Common myeloid progenitor, CD34-positive (primary cell): Measurements from ENCODE around the gene C5orf24.

Experiments
- CTCF ChIA-PET: fragments of 350-600 bp; sonication (Branson Sonifier 250); formaldehyde crosslinking; loops from one replicate; lab custom pipeline; 2021; ENCODE audit warnings: antibody characterized with exemption; lab: Charles Lee
- POLR2A ChIA-PET: fragments of 350-600 bp; sonication (Branson Sonifier 250); formaldehyde crosslinking; loops from one replicate; lab custom pipeline; 2021; ENCODE audit warnings: antibody characterized with exemption; lab: Charles Lee
- DNase-seq, 3 donors: peaks; one replicate each; pipeline versions ENCODE4 v3.0.0 to v3.0.0-alpha.2; 2013
- H3K27ac ChIP-seq, 2 experiments: 1 replicate in 1 of 2; 2 replicates in 1 of 2; pipeline ENCODE4 v1.7.0; 2013; ENCODE audit warnings: inconsistent platforms in 2 of 2, low read length in 2 of 2, mild to moderate bottlenecking in 2 of 2, low read depth in 1 of 2, moderate library complexity in 1 of 2; ENCODE audit not compliant: severe bottlenecking in 2 of 2, insufficient read depth in 1 of 2, poor library complexity in 1 of 2
- H3K27me3 ChIP-seq, 5 experiments: replicated peaks in 2 of 5; 1 replicate in 3 of 5; 2 replicates in 2 of 5; pipeline versions ENCODE4 v1.6.1 to v1.7.0; 2013; ENCODE audit warnings: low read length in 4 of 5, mild to moderate bottlenecking in 2 of 5, moderate library complexity in 2 of 5, inconsistent platforms in 1 of 5; ENCODE audit not compliant: insufficient read depth in 5 of 5, control insufficient read depth in 4 of 5
- H3K36me3 ChIP-seq, 4 experiments: 1 replicate in 2 of 4; 2 replicates in 2 of 4; pipeline versions ENCODE4 v1.6.1 to v1.7.0; 2013; ENCODE audit warnings: low read length in 3 of 4, control low read depth in 1 of 4, mild to moderate bottlenecking in 1 of 4; ENCODE audit not compliant: control insufficient read depth in 4 of 4, insufficient read depth in 4 of 4
- H3K4me1 ChIP-seq, 4 experiments: 1 replicate in 3 of 4; 2 replicates in 1 of 4; pipeline versions ENCODE4 v1.6.1 to v1.7.1; 2013; ENCODE audit warnings: low read length in 3 of 4, mild to moderate bottlenecking in 3 of 4, control low read depth in 1 of 4, inconsistent platforms in 1 of 4, moderate library complexity in 1 of 4; ENCODE audit not compliant: control insufficient read depth in 4 of 4, insufficient read depth in 4 of 4; ENCODE audit errors: control extremely low read depth in 1 of 4
- H3K4me3 ChIP-seq, 7 experiments: 1 replicate in 4 of 7; 2 replicates in 3 of 7; pipeline versions ENCODE4 v1.5.1 to v1.7.0; 2013; ENCODE audit warnings: mild to moderate bottlenecking in 7 of 7, low read length in 6 of 7, moderate library complexity in 6 of 7, inconsistent platforms in 2 of 7, low read depth in 2 of 7, control low read depth in 1 of 7; ENCODE audit not compliant: insufficient read depth in 4 of 7, control insufficient read depth in 1 of 7; ENCODE audit errors: extremely low read depth in 1 of 7
- H3K9me3 ChIP-seq, 5 experiments: 1 replicate in 4 of 5; 2 replicates in 1 of 5; pipeline versions ENCODE4 v1.6.1 to v1.7.1; 2013; ENCODE audit warnings: low read length in 4 of 5, mild to moderate bottlenecking in 2 of 5, inconsistent platforms in 1 of 5, low read depth in 1 of 5, moderate library complexity in 1 of 5; ENCODE audit not compliant: control insufficient read depth in 4 of 5, insufficient read depth in 2 of 5; ENCODE audit errors: control extremely low read depth in 1 of 5
- WGBS: methylation state at CpG from one replicate; pipeline ENCODE4 v1.1.5; 2013; ENCODE audit not compliant: insufficient coverage; 5-methylcytosine and 5-hydroxymethylcytosine counted together

Gene C5orf24

DNA sequence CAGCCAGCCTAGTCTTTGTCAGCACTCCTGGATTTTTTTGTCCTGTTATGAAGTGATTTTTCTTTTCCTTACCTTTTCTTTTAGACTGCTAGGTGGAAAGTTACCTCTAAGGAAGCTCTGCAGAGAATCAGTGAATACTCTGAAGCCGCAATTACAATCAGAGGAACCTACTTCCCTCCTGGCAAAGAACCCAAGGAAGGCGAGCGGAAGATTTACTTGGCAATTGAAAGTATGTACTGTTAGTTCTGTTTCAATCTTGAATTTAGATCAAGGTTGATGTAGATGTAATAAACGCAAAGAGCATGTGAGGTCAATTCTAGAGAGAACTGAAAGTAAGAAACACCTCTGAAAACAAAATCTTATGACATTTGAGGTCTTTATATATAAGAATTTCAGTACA, 27.0 kb upstream of the C5orf24 start:
- POLR2A ChIA-PET = no interaction called here
- H3K4me1 ChIP-seq = peaks cover 0 to 10% (median 7%) of the 10 kb centered on the region in 4 experiments
- H3K9me3 ChIP-seq = no peaks in the 10 kb centered on the region
- peaks cover 17 to 68% (median 52%) of the 10 kb centered on the region in 4 experiments for H3K36me3 ChIP-seq
- no peak overlapping the region for H3K27ac ChIP-seq
- no peak for DNase-seq
- H3K27me3 ChIP-seq = peaks cover 0 to 2% (median 0%) of the 10 kb centered on the region in 5 experiments
- no peak overlapping the region for H3K4me3 ChIP-seq
- CTCF ChIA-PET = no interaction called here
- 100% methylated on average over 1 of the region's 4 CpGs for WGBS

DNA sequence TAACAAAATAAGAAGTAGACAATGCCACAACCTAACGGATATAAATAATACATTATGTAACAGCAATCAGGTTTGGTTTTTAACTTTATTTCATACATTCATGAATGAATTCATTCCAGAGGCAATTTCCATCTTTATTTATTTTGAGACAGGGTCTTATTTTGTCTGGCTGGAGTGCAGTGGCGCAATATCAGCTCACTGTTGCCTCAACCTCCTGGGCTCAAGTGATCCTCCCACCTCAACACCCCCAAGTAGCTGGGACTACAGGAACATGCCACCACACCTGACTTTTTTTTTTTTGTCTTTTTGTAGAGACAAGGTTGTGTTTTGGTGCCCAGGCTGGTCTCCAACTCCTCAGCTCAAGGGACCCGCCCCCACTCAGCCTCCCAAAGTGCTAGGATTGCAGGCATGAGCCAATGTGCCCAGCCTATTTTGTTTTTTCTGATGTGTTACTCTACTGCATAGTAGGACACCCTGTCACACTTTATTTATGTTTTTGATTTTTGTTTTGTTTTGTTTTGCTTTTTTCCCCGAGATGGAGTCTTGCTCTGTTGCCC, 26.3 kb upstream of the C5orf24 start:
- Histone ChIP-seq H3K4me3 (no peak overlapping the region), H3K36me3 (peaks cover 17 to 69% (median 51%) of the 10 kb centered on the region in 4 experiments), H3K27me3 (peaks cover 0 to 2% (median 0%) of the 10 kb centered on the region in 5 experiments), H3K9me3 (no peaks in the 10 kb centered on the region), H3K27ac (no peak overlapping the region), H3K4me1 (peaks cover 0 to 3% (median 2%) of the 10 kb centered on the region in 4 experiments)
- POLR2A ChIA-PET = no interaction called here
- WGBS = 86% methylated on average over 1 of the region's 4 CpGs
- CTCF ChIA-PET = no interaction called here
- no peak for DNase-seq

DNA sequence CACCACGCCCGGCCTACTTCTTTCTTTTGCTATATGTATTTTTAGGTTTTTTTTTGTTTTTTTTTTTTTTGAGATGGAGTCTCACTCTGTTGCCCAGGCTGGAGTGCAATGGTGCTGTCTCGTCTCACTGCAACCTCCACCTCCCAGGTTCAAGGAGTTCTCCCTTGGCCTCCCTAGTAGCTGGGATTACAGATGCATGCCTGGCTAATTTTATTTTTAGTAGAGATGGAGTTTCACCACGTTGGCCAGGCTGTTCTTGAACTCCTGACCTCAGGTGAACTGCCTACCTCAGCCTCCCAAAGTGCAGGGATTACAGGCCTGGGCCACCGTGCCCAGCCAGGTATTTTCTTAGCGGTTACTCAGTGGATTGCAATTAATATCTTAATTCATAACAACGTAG, 23.9 kb upstream of the C5orf24 start:
- 93% methylated on average over 3 of the region's 7 CpGs for WGBS

DNA sequence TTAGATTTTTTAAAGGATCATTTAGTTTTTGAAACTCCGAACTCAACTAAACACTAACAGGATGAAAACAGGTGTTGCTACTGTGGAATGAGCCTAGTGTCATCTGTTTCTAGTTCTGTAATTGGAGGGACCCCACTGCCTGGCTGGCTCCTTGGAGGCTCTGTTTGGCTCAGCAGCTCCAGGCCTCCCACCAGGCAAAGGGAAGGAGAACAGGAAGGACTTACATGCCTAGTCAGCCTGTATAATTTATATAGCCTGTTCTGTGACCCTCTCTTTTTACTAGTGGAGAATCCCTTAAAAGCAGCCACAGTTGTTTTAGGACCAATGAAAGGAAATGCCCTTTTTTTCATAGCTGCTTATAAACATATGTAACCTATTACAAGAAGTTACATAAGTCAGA, 21.1 kb upstream of the C5orf24 start:
- no peak overlapping the region for H3K4me3 ChIP-seq
- H3K27ac ChIP-seq = no peak overlapping the region
- ChIA-PET CTCF (interaction anchor here (0.9 to 2.8 kb wide), 5 partner anchors 10 to 40 kb away, joined by 3 to 9 read pairs (median 3); no protein-coding TSS in a partner anchor), POLR2A (interaction anchor here (1.5 kb wide), 1 partner anchor 21 kb away, joined by 3 read pairs; the partner anchor contains the start of gene C5orf24)
- no peak for DNase-seq
- H3K27me3 ChIP-seq = no peaks in the 10 kb centered on the region
- H3K9me3 ChIP-seq = no peaks in the 10 kb centered on the region
- H3K36me3 ChIP-seq = peaks cover 18 to 60% (median 43%) of the 10 kb centered on the region in 4 experiments
- 100% methylated on average over 1 of the region's 1 CpG for WGBS
- peaks cover 0 to 8% (median 0%) of the 10 kb centered on the region in 4 experiments for H3K4me1 ChIP-seq

More for the DNA sequence above, 23.9 kb upstream of the C5orf24 start:
- H3K27me3 ChIP-seq = no peaks in the 10 kb centered on the region
- H3K4me3 ChIP-seq = no peak overlapping the region
- H3K4me1 ChIP-seq = peaks cover 0 to 8% (median 0%) of the 10 kb centered on the region in 4 experiments
- peaks cover 18 to 67% (median 49%) of the 10 kb centered on the region in 4 experiments for H3K36me3 ChIP-seq
- ChIA-PET POLR2A (no interaction called here), CTCF (no interaction called here)
- no peak overlapping the region for H3K27ac ChIP-seq
- no peaks in the 10 kb centered on the region for H3K9me3 ChIP-seq
- no peak for DNase-seq

DNA sequence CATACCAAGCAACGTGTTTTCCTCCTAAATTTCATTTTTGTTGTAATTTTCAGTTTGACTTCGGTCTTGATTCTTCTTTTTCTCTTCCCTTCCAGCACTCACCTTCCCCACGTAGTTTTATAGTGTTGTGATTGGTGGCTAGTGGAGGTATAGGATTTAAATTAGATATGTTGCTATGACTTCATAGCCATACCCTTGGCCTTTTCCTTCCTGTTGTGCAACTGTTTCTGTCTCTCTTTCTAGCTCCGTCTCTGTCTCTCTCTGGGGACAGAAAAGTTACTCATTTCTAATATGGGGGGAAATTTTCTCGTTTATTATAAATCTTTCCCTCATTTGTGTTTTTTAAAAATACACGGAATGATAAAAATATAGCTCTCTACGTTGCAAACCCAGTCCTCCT, 20.6 kb upstream of the C5orf24 start:
- Histone ChIP-seq H3K27ac (no peak overlapping the region), H3K36me3 (peaks cover 16 to 56% (median 41%) of the 10 kb centered on the region in 4 experiments), H3K27me3 (no peaks in the 10 kb centered on the region), H3K4me3 (no peak overlapping the region), H3K9me3 (no peaks in the 10 kb centered on the region), H3K4me1 (peaks cover 0 to 8% (median 0%) of the 10 kb centered on the region in 4 experiments)
- 100% methylated on average over 1 of the region's 7 CpGs for WGBS
- ChIA-PET CTCF (interaction anchor here (0.9 to 2.8 kb wide), 6 partner anchors 10 to 40 kb away, joined by 3 to 9 read pairs (median 3); no protein-coding TSS in a partner anchor), POLR2A (interaction anchor here (1.5 kb wide), 1 partner anchor 20 kb away, joined by 3 read pairs; the partner anchor contains the start of gene C5orf24)
- no peak for DNase-seq

DNA sequence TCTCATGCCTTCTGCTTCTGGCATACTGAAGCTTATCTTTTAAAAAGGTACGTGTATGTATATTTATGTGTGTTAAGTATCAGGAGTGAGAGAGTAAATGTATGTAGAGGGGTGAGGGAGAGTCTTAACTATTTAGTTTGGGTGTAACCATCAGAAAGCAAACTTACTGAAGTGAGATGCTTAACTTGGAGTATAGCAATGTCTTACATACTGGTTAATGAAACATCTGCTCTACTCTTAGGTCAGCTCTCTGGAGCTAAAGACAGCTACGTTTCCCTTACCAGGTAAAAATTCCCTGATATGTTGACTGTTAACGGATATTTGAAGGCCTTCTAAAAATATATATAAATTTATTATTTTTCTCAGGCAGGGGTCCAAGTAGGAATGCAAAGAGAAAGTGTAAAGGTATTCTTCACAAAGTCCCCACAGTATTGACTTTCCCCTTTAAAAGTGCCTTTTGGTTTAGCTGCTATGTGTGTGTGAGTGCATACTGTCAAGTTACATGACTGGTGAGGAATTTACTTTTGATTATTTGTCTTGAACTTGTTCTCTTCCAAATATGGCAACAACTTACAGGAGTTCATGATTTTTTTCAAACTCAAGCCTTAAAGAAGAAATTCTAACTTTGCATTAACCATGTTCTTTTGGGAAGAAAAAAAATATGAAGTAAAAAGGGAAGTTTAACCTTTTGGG, 12.3 kb upstream of the C5orf24 start:
- WGBS = 100% methylated on average over 1 of the region's 3 CpGs
- H3K4me3 ChIP-seq = no peak overlapping the region
- DNase-seq = no peak
- peaks cover 2 to 31% (median 7%) of the 10 kb centered on the region in 4 experiments for H3K36me3 ChIP-seq
- H3K27me3 ChIP-seq = no peaks in the 10 kb centered on the region
- H3K27ac ChIP-seq = no peak overlapping the region
- no peaks in the 10 kb centered on the region for H3K4me1 ChIP-seq
- no peaks in the 10 kb centered on the region for H3K9me3 ChIP-seq
- ChIA-PET POLR2A (no interaction called here), CTCF (interaction anchor here (1.2 to 1.7 kb wide), 3 partner anchors 10 to 94 kb away, joined by 3 to 6 read pairs (median 3); partner anchors contain the start of gene C5orf24)

DNA sequence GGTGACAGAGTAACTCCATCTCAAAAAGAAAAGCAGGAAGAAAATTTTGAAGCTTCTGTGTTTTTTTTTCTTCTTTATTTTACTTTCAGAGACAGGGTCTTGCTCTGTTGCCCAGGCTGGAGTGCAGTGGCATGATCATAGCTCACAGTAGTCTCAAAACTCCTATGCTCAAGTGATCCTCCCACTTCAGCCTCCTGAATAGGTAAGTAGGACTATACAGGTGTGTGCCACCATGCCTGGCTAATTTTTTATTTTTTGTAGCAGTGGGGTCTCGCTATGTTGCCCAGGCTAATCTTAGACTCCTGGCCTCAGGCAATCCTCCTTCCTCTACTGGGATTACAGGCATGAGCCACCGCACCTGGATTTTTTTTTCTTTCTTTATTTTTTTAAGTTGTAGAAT, 10.1 kb upstream of the C5orf24 start:
- CTCF ChIA-PET = interaction anchor here (2.4 kb wide), 1 partner anchor 10 kb away, joined by 9 read pairs; no protein-coding TSS in a partner anchor
- no peak overlapping the region for H3K27ac ChIP-seq
- H3K27me3 ChIP-seq = no peaks in the 10 kb centered on the region
- no peaks in the 10 kb centered on the region for H3K9me3 ChIP-seq
- H3K4me1 ChIP-seq = no peaks in the 10 kb centered on the region
- peaks cover 0 to 43% (median 18%) of the 10 kb centered on the region in 4 experiments for H3K36me3 ChIP-seq
- POLR2A ChIA-PET = no interaction called here
- H3K4me3 ChIP-seq = no peak overlapping the region
- no CpG with 5 or more reads among the region's 2 CpGs for WGBS
- DNase-seq = no peak
